WTC11 (cell line): ENCODE results near the gene PRELID3B. TPM values are rescaled to one million over a fixed set of nuclear protein-coding genes. Genes with fewer than 3 reads are reported as not detected.

ENCODE experiments used
- ATAC-seq: fragments of 200-7000 bp; cut with Tn5 transposase; 2 replicates; pipeline ENCODE4 v1.10.0; 2021; ENCODE audit warnings: mild to moderate bottlenecking, moderate library complexity
- CTCF ChIA-PET: fragments of 300-600 bp; sonication (Branson Sonifier 250); formaldehyde crosslinking; loops from one replicate; lab custom pipeline; 2021; ENCODE audit warnings: antibody characterized with exemption; lab: Charles Lee
- POLR2A ChIA-PET: fragments of 350-600 bp; sonication (Branson Sonifier 250); formaldehyde crosslinking; loops from one replicate; lab custom pipeline; 2021; ENCODE audit warnings: antibody characterized with exemption; lab: Charles Lee
- DNase-seq: peaks from one replicate; pipeline ENCODE4 v3.0.0; 2021; ENCODE audit warnings: low spot score
- H3K27ac Mint-ChIP-seq: 2 replicates; pipeline ENCODE4 v1.8.0; 2021; ENCODE audit warnings: mixed read lengths
- H3K27me3 Mint-ChIP-seq: 2 replicates; pipeline ENCODE4 v1.8.0; 2021; ENCODE audit warnings: low read depth, mild to moderate bottlenecking, moderate library complexity, mixed read lengths
- H3K36me3 Mint-ChIP-seq: 2 replicates; pipeline ENCODE4 v1.8.0; 2021; ENCODE audit warnings: mixed read lengths
- H3K4me1 Mint-ChIP-seq: 2 replicates; pipeline ENCODE4 v1.8.0; 2022; ENCODE audit warnings: mixed read lengths
- H3K4me3 Mint-ChIP-seq: 2 replicates; pipeline ENCODE4 v1.8.0; 2021; ENCODE audit warnings: mild to moderate bottlenecking, moderate library complexity, mixed read lengths
- H3K9me3 Mint-ChIP-seq: 2 replicates; pipeline ENCODE4 v1.8.0; 2021; ENCODE audit warnings: mixed read lengths
- AR ChIP-seq: fragments of 250-450 bp; sonication (Bioruptor Pico); IDR thresholded peaks from 2 replicates; pipeline ENCODE4 v1.9.0; 2021; ENCODE audit warnings: mild to moderate bottlenecking
- CREB1 ChIP-seq: sonication (generic); formaldehyde crosslinking; IDR thresholded peaks from 2 replicates; pipeline ENCODE4 v1.8.0; 2023; ENCODE audit warnings: mild to moderate bottlenecking, missing genetic modification reagents
- E2F1 ChIP-seq: sonication (generic); formaldehyde crosslinking; IDR thresholded peaks from 2 replicates; pipeline ENCODE4 v1.8.0; 2022; ENCODE audit warnings: mild to moderate bottlenecking, missing genetic modification reagents
- ESRRA ChIP-seq: sonication (generic); formaldehyde crosslinking; IDR thresholded peaks from 2 replicates; pipeline ENCODE4 v1.8.1; 2022; ENCODE audit warnings: mild to moderate bottlenecking, missing genetic modification reagents, borderline replicate concordance
- ETV6 ChIP-seq: sonication (generic); formaldehyde crosslinking; IDR thresholded peaks from 2 replicates; pipeline ENCODE4 v1.8.1; 2022; ENCODE audit warnings: mild to moderate bottlenecking, missing genetic modification reagents
- JAZF1 ChIP-seq: fragments of 250-450 bp; sonication (Bioruptor Pico); IDR thresholded peaks from 2 replicates; pipeline ENCODE4 v1.9.0; 2021; ENCODE audit warnings: moderate library complexity, mild to moderate bottlenecking, inconsistent platforms
- KAT7 ChIP-seq: sonication (generic); formaldehyde crosslinking; IDR thresholded peaks from 2 replicates; pipeline ENCODE4 v1.8.1; 2023; ENCODE audit warnings: missing genetic modification reagents, mild to moderate bottlenecking, borderline replicate concordance
- MXD4 ChIP-seq: fragments of 250-450 bp; sonication (Bioruptor Pico); IDR thresholded peaks from 2 replicates; pipeline ENCODE4 v1.8.0; 2021; ENCODE audit warnings: mild to moderate bottlenecking, moderate library complexity, borderline replicate concordance
- MYBL2 ChIP-seq: sonication (generic); formaldehyde crosslinking; IDR thresholded peaks from 2 replicates; pipeline ENCODE4 v1.8.1; 2023; ENCODE audit warnings: mild to moderate bottlenecking, moderate library complexity, missing genetic modification reagents
- OVOL2 ChIP-seq: fragments of 250-450 bp; sonication (Bioruptor Pico); IDR thresholded peaks from 2 replicates; pipeline ENCODE4 v1.9.0; 2021; ENCODE audit warnings: mild to moderate bottlenecking, borderline replicate concordance
- PRRX2 ChIP-seq: fragments of 250-450 bp; sonication (Bioruptor Pico); IDR thresholded peaks from 2 replicates; pipeline ENCODE4 v1.8.0; 2021; ENCODE audit warnings: mild to moderate bottlenecking
- ZBTB43 ChIP-seq: sonication (generic); formaldehyde crosslinking; IDR thresholded peaks from 2 replicates; pipeline ENCODE4 v1.8.1; 2023; ENCODE audit warnings: mild to moderate bottlenecking, missing genetic modification reagents
- ZNF232 ChIP-seq: sonication (generic); formaldehyde crosslinking; IDR thresholded peaks from 2 replicates; pipeline ENCODE4 v1.8.0; 2022; ENCODE audit warnings: mild to moderate bottlenecking, missing genetic modification reagents
- total RNA-seq: library from RNA; stranded (reverse); gene quantifications from 3 replicates; pipeline ENCODE4 v1.2.3, GENCODE V29; 2021
- TF ChIP-seq, protein P1 (sequence below): sonication (generic); formaldehyde crosslinking; conservative IDR thresholded peaks from 2 replicates; pipeline ENCODE4 v1.8.1; 2023; ENCODE audit warnings: mild to moderate bottlenecking, low read depth, missing genetic modification reagents, moderate library complexity
- TF ChIP-seq, protein P2 (sequence below): sonication (generic); formaldehyde crosslinking; IDR thresholded peaks from 2 replicates; pipeline ENCODE4 v1.8.1; 2023; ENCODE audit warnings: mild to moderate bottlenecking, missing genetic modification reagents, borderline replicate concordance
- TF ChIP-seq, protein P3 (sequence below): fragments of 200-600 bp; IDR thresholded peaks from 2 replicates; pipeline ENCODE4 v1.8.0; 2022; ENCODE audit warnings: antibody characterized with exemption
- TF ChIP-seq, protein P4 (sequence below): sonication (generic); formaldehyde crosslinking; IDR thresholded peaks from 2 replicates; pipeline ENCODE4 v1.8.0; 2022; ENCODE audit warnings: missing genetic modification reagents
- TF ChIP-seq, protein P5 (sequence below): fragments of 250-450 bp; sonication (Bioruptor Pico); IDR thresholded peaks from 2 replicates; pipeline ENCODE4 v2.1.2; 2022; ENCODE audit warnings: mild to moderate bottlenecking, moderate library complexity

PRELID3B gene
- total RNA-seq, 1 experiment from 2014 or later: 46.9 TPM

DNA sequence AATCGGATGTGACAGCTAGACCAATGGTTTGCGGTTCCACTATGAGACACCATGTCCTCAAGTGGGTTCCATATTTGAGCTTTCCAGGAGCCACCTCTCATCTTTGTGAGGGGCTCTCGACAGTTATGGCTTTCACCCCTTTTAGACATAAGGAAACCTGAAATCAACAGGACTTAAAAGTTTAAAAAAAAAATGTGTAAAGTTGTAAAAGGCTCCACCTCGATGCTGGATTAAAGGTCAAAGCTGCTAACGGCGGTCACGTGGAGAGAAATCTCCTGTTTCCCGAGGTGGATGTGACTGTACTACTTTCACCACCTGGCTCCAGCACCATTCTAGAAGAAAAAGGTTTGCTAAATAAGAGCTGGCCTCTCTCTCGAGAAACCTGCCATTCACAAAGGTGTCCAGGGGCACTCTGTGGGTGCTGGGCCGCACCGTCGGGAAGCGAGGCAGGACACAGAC, 11.0 kb downstream of the PRELID3B start:
- peaks cover 71% of the 10 kb centered on the region for H3K36me3 Mint-ChIP-seq
- H3K4me1 Mint-ChIP-seq: peaks cover 30% of the 10 kb centered on the region
- peak overlapping the region; percentile 88 for H3K4me3 Mint-ChIP-seq
- no peaks in the 10 kb centered on the region for H3K9me3 Mint-ChIP-seq
- CTCF ChIA-PET: interaction anchor here (0.8 to 1.5 kb wide), 12 partner anchors 17 to 483 kb away, joined by 3 to 10 read pairs (median 3); no protein-coding TSS in a partner anchor
- no peak for ATAC-seq
- TF ChIP-seq JAZF1 (CRISPR knock-in tag): no peak
- TF ChIP-seq, protein P1, sequence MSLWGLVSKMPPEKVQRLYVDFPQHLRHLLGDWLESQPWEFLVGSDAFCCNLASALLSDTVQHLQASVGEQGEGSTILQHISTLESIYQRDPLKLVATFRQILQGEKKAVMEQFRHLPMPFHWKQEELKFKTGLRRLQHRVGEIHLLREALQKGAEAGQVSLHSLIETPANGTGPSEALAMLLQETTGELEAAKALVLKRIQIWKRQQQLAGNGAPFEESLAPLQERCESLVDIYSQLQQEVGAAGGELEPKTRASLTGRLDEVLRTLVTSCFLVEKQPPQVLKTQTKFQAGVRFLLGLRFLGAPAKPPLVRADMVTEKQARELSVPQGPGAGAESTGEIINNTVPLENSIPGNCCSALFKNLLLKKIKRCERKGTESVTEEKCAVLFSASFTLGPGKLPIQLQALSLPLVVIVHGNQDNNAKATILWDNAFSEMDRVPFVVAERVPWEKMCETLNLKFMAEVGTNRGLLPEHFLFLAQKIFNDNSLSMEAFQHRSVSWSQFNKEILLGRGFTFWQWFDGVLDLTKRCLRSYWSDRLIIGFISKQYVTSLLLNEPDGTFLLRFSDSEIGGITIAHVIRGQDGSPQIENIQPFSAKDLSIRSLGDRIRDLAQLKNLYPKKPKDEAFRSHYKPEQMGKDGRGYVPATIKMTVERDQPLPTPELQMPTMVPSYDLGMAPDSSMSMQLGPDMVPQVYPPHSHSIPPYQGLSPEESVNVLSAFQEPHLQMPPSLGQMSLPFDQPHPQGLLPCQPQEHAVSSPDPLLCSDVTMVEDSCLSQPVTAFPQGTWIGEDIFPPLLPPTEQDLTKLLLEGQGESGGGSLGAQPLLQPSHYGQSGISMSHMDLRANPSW (CRISPR knock-in tag): no peak
- TF ChIP-seq, protein P2, sequence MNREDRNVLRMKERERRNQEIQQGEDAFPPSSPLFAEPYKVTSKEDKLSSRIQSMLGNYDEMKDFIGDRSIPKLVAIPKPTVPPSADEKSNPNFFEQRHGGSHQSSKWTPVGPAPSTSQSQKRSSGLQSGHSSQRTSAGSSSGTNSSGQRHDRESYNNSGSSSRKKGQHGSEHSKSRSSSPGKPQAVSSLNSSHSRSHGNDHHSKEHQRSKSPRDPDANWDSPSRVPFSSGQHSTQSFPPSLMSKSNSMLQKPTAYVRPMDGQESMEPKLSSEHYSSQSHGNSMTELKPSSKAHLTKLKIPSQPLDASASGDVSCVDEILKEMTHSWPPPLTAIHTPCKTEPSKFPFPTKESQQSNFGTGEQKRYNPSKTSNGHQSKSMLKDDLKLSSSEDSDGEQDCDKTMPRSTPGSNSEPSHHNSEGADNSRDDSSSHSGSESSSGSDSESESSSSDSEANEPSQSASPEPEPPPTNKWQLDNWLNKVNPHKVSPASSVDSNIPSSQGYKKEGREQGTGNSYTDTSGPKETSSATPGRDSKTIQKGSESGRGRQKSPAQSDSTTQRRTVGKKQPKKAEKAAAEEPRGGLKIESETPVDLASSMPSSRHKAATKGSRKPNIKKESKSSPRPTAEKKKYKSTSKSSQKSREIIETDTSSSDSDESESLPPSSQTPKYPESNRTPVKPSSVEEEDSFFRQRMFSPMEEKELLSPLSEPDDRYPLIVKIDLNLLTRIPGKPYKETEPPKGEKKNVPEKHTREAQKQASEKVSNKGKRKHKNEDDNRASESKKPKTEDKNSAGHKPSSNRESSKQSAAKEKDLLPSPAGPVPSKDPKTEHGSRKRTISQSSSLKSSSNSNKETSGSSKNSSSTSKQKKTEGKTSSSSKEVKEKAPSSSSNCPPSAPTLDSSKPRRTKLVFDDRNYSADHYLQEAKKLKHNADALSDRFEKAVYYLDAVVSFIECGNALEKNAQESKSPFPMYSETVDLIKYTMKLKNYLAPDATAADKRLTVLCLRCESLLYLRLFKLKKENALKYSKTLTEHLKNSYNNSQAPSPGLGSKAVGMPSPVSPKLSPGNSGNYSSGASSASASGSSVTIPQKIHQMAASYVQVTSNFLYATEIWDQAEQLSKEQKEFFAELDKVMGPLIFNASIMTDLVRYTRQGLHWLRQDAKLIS (CRISPR knock-in tag): no peak
- TF ChIP-seq OVOL2 (CRISPR knock-in tag): no peak
- TF ChIP-seq PRRX2 (CRISPR knock-in tag): no peak
- TF ChIP-seq ZNF232 (CRISPR knock-in tag): no peak
- no peak for TF ChIP-seq ESRRA (CRISPR knock-in tag)
- no peak for TF ChIP-seq ZBTB43
- TF ChIP-seq E2F1 (CRISPR knock-in tag): no peak
- no peak for TF ChIP-seq MXD4 (CRISPR knock-in tag)
- TF ChIP-seq, protein P3, sequence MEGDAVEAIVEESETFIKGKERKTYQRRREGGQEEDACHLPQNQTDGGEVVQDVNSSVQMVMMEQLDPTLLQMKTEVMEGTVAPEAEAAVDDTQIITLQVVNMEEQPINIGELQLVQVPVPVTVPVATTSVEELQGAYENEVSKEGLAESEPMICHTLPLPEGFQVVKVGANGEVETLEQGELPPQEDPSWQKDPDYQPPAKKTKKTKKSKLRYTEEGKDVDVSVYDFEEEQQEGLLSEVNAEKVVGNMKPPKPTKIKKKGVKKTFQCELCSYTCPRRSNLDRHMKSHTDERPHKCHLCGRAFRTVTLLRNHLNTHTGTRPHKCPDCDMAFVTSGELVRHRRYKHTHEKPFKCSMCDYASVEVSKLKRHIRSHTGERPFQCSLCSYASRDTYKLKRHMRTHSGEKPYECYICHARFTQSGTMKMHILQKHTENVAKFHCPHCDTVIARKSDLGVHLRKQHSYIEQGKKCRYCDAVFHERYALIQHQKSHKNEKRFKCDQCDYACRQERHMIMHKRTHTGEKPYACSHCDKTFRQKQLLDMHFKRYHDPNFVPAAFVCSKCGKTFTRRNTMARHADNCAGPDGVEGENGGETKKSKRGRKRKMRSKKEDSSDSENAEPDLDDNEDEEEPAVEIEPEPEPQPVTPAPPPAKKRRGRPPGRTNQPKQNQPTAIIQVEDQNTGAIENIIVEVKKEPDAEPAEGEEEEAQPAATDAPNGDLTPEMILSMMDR: no peak
- TF ChIP-seq, protein P4, sequence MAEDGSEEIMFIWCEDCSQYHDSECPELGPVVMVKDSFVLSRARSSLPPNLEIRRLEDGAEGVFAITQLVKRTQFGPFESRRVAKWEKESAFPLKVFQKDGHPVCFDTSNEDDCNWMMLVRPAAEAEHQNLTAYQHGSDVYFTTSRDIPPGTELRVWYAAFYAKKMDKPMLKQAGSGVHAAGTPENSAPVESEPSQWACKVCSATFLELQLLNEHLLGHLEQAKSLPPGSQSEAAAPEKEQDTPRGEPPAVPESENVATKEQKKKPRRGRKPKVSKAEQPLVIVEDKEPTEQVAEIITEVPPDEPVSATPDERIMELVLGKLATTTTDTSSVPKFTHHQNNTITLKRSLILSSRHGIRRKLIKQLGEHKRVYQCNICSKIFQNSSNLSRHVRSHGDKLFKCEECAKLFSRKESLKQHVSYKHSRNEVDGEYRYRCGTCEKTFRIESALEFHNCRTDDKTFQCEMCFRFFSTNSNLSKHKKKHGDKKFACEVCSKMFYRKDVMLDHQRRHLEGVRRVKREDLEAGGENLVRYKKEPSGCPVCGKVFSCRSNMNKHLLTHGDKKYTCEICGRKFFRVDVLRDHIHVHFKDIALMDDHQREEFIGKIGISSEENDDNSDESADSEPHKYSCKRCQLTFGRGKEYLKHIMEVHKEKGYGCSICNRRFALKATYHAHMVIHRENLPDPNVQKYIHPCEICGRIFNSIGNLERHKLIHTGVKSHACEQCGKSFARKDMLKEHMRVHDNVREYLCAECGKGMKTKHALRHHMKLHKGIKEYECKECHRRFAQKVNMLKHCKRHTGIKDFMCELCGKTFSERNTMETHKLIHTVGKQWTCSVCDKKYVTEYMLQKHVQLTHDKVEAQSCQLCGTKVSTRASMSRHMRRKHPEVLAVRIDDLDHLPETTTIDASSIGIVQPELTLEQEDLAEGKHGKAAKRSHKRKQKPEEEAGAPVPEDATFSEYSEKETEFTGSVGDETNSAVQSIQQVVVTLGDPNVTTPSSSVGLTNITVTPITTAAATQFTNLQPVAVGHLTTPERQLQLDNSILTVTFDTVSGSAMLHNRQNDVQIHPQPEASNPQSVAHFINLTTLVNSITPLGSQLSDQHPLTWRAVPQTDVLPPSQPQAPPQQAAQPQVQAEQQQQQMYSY: no peak
- TF ChIP-seq ETV6: no peak
- no peak for TF ChIP-seq CREB1
- no peak for TF ChIP-seq AR (CRISPR knock-in tag)
- TF ChIP-seq MYBL2 (CRISPR knock-in tag): no peak
- TF ChIP-seq, protein P5, sequence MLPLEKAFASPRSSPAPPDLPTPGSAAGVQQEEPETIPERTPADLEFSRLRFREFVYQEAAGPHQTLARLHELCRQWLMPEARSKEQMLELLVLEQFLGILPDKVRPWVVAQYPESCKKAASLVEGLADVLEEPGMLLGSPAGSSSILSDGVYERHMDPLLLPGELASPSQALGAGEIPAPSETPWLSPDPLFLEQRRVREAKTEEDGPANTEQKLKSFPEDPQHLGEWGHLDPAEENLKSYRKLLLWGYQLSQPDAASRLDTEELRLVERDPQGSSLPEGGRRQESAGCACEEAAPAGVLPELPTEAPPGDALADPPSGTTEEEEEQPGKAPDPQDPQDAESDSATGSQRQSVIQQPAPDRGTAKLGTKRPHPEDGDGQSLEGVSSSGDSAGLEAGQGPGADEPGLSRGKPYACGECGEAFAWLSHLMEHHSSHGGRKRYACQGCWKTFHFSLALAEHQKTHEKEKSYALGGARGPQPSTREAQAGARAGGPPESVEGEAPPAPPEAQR (CRISPR knock-in tag): no peak
- TF ChIP-seq KAT7 (CRISPR knock-in tag): no peak
- TF ChIP-seq, all 79 proteins: peak for 0
- POLR2A ChIA-PET: interaction anchor here (0.9 to 1.2 kb wide), 3 partner anchors 9 to 464 kb away, joined by 3 to 5 read pairs (median 4); partner anchors contain the start of gene PRELID3B
- no peak for DNase-seq
- Mint-ChIP-seq H3K27ac (no peak overlapping the region), H3K27me3 (peaks cover 52% of the 10 kb centered on the region)
